GM12873 (cell line): Measurements from ENCODE around the gene DDX53.

ENCODE experiments used
- CTCF ChIP-seq: IDR thresholded peaks from 2 replicates; pipeline ENCODE4 v1.5.1; 2012; ENCODE audit warnings: low read depth, mild to moderate bottlenecking, moderate library complexity, low read length, control low read depth; ENCODE audit not compliant: insufficient read depth; ENCODE audit errors: missing control alignments

Gene DDX53

DNA sequence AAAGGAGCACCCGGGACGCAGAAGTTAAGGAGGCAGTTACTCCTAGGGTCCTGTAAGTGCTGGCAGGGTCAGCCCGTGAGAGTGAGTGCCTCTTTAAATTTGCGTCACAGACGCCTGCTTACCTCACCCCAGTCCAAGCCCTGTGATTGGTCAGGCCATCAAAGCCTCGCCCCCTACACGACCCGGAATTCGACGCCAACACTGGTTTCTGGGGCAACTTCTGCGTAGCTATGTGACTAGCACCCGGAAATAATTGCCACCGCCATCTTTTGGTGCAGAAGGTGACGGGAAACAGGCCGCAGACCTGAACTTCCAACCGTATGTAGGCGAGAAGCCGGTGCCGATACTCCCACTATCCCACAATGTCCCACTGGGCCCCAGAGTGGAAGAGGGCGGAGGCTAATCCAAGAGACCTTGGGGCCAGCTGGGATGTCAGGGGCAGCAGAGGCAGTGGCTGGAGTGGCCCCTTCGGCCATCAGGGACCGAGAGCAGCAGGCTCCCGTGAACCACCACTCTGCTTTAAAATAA lies at the start of gene DDX53:
Gene DDX53, plus strand, starts transcription at position 265 of the 528 bp plus-strand sequence. Its CDS starts 98 bp downstream, at position 363.
- no peak for TF ChIP-seq CTCF

DNA sequence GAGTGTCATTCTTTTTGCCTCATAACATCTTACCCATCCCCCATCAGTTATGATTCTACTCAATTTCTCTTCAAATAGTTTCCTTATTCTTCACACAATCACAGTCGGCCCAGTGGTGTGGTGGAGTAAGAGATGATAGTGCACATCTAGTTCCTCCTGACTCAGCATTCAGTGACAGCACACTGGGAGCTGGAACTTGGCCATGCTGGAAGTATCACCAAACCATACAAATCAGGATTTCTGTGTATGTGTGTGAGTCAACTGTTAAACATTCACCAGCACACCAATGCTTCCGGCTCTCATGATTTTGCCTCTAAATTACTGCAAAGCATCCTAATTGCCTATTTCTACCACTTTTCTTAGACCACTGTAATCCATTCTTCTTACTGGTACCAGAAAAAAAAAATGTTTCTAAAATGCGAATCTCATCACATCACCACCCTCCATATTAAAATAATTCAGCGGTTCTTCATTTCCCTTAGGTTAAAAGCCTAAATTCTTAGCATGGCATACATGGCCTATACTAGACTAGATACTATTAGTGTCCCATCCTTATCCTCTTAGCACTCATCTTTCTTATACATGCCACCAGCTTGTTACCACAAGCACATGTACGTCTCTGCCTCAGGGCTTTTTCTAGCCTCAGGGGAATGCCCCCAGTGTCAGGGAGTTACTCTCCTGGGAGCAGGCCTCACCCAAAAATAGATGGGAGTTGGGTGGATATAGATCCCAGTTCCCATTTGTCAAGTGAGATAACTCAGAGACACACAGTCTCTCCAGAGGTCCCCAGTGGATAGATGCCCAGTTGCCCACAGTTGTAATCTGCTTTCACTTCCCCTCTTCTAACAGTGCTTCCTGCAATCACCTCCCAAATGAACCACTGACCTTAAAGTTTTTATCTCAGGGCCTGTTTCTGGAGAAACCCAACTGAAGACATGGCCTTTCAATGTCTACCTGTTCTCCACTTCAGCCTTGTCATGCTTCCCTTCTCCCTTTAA lies 49.2 kb upstream of the DDX53 start:
- no peak for TF ChIP-seq CTCF

GRCh38 chrX:22952010-22952409 lies 47.8 kb upstream of the DDX53 start:
- no peak for TF ChIP-seq CTCF

DNA sequence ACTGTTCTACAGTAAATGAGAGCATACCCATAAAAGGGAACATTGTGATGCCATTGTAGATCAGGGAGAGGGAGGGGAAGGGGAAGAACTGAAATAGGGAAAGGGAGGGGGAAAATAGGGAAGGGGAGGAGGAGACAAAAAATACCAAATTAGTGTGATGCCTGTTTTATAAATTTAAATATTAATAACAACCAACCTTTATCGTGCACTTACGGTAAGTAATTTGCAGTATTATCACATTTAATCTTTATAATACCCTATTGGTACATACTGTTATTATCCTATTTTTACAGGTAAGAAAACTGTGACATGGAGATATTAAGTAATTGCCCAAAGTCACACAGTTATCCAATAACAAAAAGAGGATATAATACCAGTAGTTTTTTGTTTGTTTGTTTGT lies 41.5 kb upstream of the DDX53 start:
- TF ChIP-seq CTCF = no peak

- TF ChIP-seq CTCF = no peak
Measured at GRCh38 chrX:22959204-22959920, 40.4 kb upstream of the DDX53 start.

DNA sequence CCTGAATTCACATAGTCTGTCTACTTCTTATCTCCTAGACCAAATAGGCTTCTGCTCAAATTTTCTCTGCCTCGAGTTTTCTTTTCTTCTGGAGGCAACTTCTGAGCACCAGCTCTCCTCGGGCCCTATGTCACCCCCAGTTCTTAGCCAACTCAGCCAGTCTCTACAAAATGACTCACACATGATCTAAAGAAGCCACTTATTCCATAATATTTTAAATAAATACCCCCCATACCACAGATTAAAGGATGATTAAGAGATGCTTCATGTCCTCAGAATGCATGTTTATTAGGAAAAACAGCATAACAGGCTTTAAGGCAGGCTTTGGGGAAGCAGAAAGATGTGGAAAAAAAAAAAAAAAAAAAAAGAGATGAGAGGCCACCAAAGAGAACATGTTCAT lies 36.6 kb upstream of the DDX53 start:
- no peak for TF ChIP-seq CTCF

- TF ChIP-seq CTCF = no peak
Measured at GRCh38 chrX:22968494-22968893, 31.3 kb upstream of the DDX53 start.
